ENCODE results near the gene CMYA5.

Gene CMYA5

GRCh38 chr5:79847561-79847960 lies 157.9 kb downstream of the CMYA5 start:
- Histone ChIP-seq H3K4me1 (ENCODE audit: low read length) (no peaks in the 10 kb centered on the region), H3K4me2 (ENCODE audit: low read depth, low read length) (no peak overlapping the region), H3K9ac (ENCODE audit: low read length) (no peak overlapping the region), H3K27me3 (replicated peaks; ENCODE audit: insufficient read depth, low read length) (no peaks in the 10 kb centered on the region), H3F3A (ENCODE audit: insufficient read depth, low read length) (no peaks in the 10 kb centered on the region), H3K79me2 (ENCODE audit: low read length) (no peaks in the 10 kb centered on the region), H4K20me1 (ENCODE audit: insufficient read depth, low read length) (no peaks in the 10 kb centered on the region), H3K36me3 (replicated peaks; ENCODE audit: insufficient read depth, low read length) (no peaks in the 10 kb centered on the region), H2AFZ (ENCODE audit: low read length) (no peak overlapping the region), H3K27ac (ENCODE audit: low read length) (no peak overlapping the region), H3K9me2 (replicated peaks; ENCODE audit: insufficient read depth, low read length) (0 out of 2 replicates have a peak, but pooled peaks cover 2% of the 10 kb centered on the region), H3K4me3 (ENCODE audit: low read length) (no peak overlapping the region), H3K9me3 (replicated peaks; ENCODE audit: insufficient read depth, low read length) (no peaks in the 10 kb centered on the region)
- DNase-seq, result no peak
- no peak for TF ChIP-seq EZH2phosphoT487 (IDR thresholded peaks at IDR 0.05; ENCODE audit: low read length)
- no peak for TF ChIP-seq EZH2 (optimal IDR thresholded peaks at IDR 0.05; ENCODE audit: low read depth, low read length)
- no peak for TF ChIP-seq CTCF (IDR thresholded peaks at IDR 0.05; ENCODE audit: low read length)

GRCh38 chr5:79849061-79849460 lies 159.4 kb downstream of the CMYA5 start:
- Histone ChIP-seq H3K36me3 (replicated peaks; ENCODE audit: insufficient read depth, low read length) (no peaks in the 10 kb centered on the region), H2AFZ (ENCODE audit: low read length) (no peak overlapping the region), H3K79me2 (ENCODE audit: low read length) (no peaks in the 10 kb centered on the region), H3K4me2 (ENCODE audit: low read depth, low read length) (no peak overlapping the region), H3K9me3 (replicated peaks; ENCODE audit: insufficient read depth, low read length) (no peaks in the 10 kb centered on the region), H3K4me1 (ENCODE audit: low read length) (no peaks in the 10 kb centered on the region), H4K20me1 (ENCODE audit: insufficient read depth, low read length) (no peaks in the 10 kb centered on the region), H3K4me3 (ENCODE audit: low read length) (no peak overlapping the region), H3K27me3 (replicated peaks; ENCODE audit: insufficient read depth, low read length) (no peaks in the 10 kb centered on the region), H3K27ac (ENCODE audit: low read length) (no peak overlapping the region), H3K9me2 (replicated peaks; ENCODE audit: insufficient read depth, low read length) (0 out of 2 replicates have a peak, but pooled peaks cover 2% of the 10 kb centered on the region), H3K9ac (ENCODE audit: low read length) (no peak overlapping the region), H3F3A (ENCODE audit: insufficient read depth, low read length) (no peaks in the 10 kb centered on the region)
- no peak for TF ChIP-seq CTCF (IDR thresholded peaks at IDR 0.05; ENCODE audit: low read length)
- TF ChIP-seq EZH2phosphoT487 (IDR thresholded peaks at IDR 0.05; ENCODE audit: low read length), result no peak
- TF ChIP-seq EZH2 (optimal IDR thresholded peaks at IDR 0.05; ENCODE audit: low read depth, low read length), result no peak
- DNase-seq, result no peak

Measured in MM.1S (cell line).